ENCODE results near the gene MCMBP.

Gene MCMBP

DNA sequence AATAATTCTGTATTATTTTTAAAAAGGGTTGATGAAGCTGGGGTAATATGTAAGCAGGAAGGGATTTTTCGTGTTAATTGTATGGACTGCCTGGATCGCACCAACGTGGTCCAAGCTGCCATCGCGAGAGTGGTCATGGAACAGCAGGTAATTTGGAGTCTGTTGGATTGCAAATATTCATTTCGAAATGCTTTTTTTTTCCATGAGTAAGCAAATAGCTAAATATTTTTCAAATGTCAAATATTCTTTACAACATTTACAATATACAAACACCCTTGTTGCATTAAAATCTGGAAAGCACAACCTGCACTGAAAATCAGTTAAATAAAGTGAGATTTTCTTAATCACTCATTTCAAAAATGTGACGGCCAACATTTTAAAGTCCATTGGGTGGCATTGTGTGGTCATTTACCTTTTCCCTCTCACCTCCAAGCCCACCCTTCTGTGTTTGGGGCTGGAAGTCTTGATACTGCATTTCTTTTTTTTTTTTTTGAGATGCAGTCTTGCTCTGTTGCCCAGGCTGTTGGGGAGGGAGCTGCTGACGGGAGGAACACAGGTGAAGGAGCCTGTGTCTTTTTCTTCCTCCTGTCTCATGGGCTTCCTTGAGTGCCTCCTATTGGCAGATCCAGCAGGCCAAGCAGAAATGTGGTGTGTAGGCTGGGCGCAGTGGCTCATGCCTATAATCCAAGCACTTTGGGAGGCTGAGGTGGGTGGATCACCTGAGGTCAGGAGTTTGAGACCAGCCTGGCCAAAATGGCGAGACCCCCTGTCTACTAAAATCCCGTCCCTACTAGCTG, 66.1 kb downstream of the MCMBP start:
- no peak for TF ChIP-seq EZH2phosphoT487 (IDR thresholded peaks at IDR 0.05; ENCODE audit: borderline replicate concordance)
- TF ChIP-seq, protein P1, sequence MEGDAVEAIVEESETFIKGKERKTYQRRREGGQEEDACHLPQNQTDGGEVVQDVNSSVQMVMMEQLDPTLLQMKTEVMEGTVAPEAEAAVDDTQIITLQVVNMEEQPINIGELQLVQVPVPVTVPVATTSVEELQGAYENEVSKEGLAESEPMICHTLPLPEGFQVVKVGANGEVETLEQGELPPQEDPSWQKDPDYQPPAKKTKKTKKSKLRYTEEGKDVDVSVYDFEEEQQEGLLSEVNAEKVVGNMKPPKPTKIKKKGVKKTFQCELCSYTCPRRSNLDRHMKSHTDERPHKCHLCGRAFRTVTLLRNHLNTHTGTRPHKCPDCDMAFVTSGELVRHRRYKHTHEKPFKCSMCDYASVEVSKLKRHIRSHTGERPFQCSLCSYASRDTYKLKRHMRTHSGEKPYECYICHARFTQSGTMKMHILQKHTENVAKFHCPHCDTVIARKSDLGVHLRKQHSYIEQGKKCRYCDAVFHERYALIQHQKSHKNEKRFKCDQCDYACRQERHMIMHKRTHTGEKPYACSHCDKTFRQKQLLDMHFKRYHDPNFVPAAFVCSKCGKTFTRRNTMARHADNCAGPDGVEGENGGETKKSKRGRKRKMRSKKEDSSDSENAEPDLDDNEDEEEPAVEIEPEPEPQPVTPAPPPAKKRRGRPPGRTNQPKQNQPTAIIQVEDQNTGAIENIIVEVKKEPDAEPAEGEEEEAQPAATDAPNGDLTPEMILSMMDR (conservative IDR thresholded peaks at IDR 0.05; ENCODE audit: low read length), result no peak
- Histone ChIP-seq H3K4me1 (ENCODE audit: insufficient read depth, low read length, poor library complexity, severe bottlenecking) (peaks cover 10% of the 10 kb centered on the region), H3K4me2 (ENCODE audit: low read depth, low read length, poor library complexity, severe bottlenecking) (no peak overlapping the region), H2AFZ (ENCODE audit: low read length) (no peak overlapping the region), H3K4me3 (ENCODE audit: low read length, poor library complexity, severe bottlenecking) (no peak overlapping the region), H3K79me2 (ENCODE audit: insufficient read depth, low read length) (no peaks in the 10 kb centered on the region), H3K9ac (ENCODE audit: low read depth, low read length, poor library complexity, severe bottlenecking) (no peak overlapping the region), H3F3A (ENCODE audit: low read depth) (no peaks in the 10 kb centered on the region), H3K9me3 (ENCODE audit: insufficient read depth, low read depth, low read length) (no peaks in the 10 kb centered on the region), H3K36me3 (ENCODE audit: insufficient read depth, low read length) (no peaks in the 10 kb centered on the region; the same call in 1 of the 2 replicates), H3K27me3 (ENCODE audit: insufficient read depth, low read length, poor library complexity, severe bottlenecking) (no peaks in the 10 kb centered on the region), H4K20me1 (ENCODE audit: insufficient read depth, low read length, poor library complexity, severe bottlenecking) (no peaks in the 10 kb centered on the region), H3K9me2 (replicated peaks; ENCODE audit: low read depth, low read length) (no peaks in the 10 kb centered on the region)

DNA sequence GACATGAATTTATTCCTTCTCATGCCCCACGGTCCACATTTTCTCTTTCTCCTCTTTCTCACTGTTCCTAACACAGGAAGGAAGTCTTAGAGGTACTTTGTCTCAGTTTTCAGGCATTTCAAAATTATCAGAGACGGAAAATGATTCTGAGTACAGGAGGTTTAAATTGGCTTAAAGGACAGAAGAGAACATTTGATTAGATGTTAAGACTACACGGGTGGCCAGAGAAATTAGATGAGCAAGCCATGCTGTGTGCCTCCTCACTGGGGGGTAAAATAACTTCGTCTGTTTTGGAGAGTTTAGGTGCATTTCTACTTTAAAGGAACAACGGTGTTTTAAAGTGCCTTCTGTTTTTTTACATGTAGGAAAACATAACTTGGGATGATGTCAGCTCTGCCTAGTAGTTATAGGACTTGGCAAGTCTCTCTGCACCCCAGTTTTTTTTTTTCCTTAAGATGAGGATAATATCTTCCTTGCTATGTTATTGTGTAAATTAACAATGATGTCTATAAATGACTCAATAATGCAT, 66.9 kb downstream of the MCMBP start:
- Histone ChIP-seq H2AFZ (ENCODE audit: low read length) (no peak overlapping the region), H3K9ac (ENCODE audit: low read depth, low read length, poor library complexity, severe bottlenecking) (no peak overlapping the region), H3K4me2 (ENCODE audit: low read depth, low read length, poor library complexity, severe bottlenecking) (no peak overlapping the region), H4K20me1 (ENCODE audit: insufficient read depth, low read length, poor library complexity, severe bottlenecking) (no peaks in the 10 kb centered on the region), H3K9me2 (replicated peaks; ENCODE audit: low read depth, low read length) (no peaks in the 10 kb centered on the region), H3K36me3 (ENCODE audit: insufficient read depth, low read length) (no peaks in the 10 kb centered on the region; the same call in 1 of the 2 replicates), H3K79me2 (ENCODE audit: insufficient read depth, low read length) (no peaks in the 10 kb centered on the region), H3F3A (ENCODE audit: low read depth) (no peaks in the 10 kb centered on the region), H3K27me3 (ENCODE audit: insufficient read depth, low read length, poor library complexity, severe bottlenecking) (no peaks in the 10 kb centered on the region), H3K9me3 (ENCODE audit: insufficient read depth, low read depth, low read length) (no peaks in the 10 kb centered on the region), H3K4me1 (ENCODE audit: insufficient read depth, low read length, poor library complexity, severe bottlenecking) (peaks cover 10% of the 10 kb centered on the region), H3K4me3 (ENCODE audit: low read length, poor library complexity, severe bottlenecking) (no peak overlapping the region)
- TF ChIP-seq, protein P1 (conservative IDR thresholded peaks at IDR 0.05; ENCODE audit: low read length), result no peak
- TF ChIP-seq EZH2phosphoT487 (IDR thresholded peaks at IDR 0.05; ENCODE audit: borderline replicate concordance), result no peak

DNA sequence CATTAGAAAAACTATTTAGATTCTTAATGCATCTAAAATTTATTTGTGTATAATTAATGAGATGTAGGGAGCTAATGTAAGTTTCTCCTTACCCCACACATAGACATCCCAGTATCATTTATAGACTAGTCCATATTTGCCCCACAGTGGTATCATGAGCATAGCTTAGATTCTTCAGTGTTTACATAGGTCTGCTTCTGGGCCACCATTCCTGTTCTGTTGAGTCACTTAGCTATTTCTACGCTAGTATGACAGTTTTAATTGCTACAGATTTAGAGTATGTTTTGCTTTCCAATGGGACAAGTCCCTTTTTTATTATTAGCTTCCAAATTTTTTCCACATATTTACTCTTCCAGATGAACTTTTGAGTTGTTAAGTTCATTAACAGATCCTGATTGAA, 69.4 kb downstream of the MCMBP start:
- TF ChIP-seq, protein P1 (conservative IDR thresholded peaks at IDR 0.05; ENCODE audit: low read length), result no peak
- no peak for TF ChIP-seq EZH2phosphoT487 (IDR thresholded peaks at IDR 0.05; ENCODE audit: borderline replicate concordance)
- H3K4me2 ChIP-seq (ENCODE audit: low read depth, low read length, poor library complexity, severe bottlenecking), result no peak overlapping the region
- peaks cover 8% of the 10 kb centered on the region for H3K4me1 ChIP-seq (ENCODE audit: insufficient read depth, low read length, poor library complexity, severe bottlenecking)
- no peaks in the 10 kb centered on the region; the same call in 1 of the 2 replicates for H3K36me3 ChIP-seq (ENCODE audit: insufficient read depth, low read length)
- H3K9me3 ChIP-seq (ENCODE audit: insufficient read depth, low read depth, low read length), result no peaks in the 10 kb centered on the region
- H3F3A ChIP-seq (ENCODE audit: low read depth), result no peaks in the 10 kb centered on the region
- H3K9ac ChIP-seq (ENCODE audit: low read depth, low read length, poor library complexity, severe bottlenecking), result no peak overlapping the region
- no peaks in the 10 kb centered on the region for H3K79me2 ChIP-seq (ENCODE audit: insufficient read depth, low read length)
- no peaks in the 10 kb centered on the region for H3K27me3 ChIP-seq (ENCODE audit: insufficient read depth, low read length, poor library complexity, severe bottlenecking)
- H3K4me3 ChIP-seq (ENCODE audit: low read length, poor library complexity, severe bottlenecking), result no peak overlapping the region
- H2AFZ ChIP-seq (ENCODE audit: low read length), result no peak overlapping the region
- H3K9me2 ChIP-seq (replicated peaks; ENCODE audit: low read depth, low read length), result no peaks in the 10 kb centered on the region
- H4K20me1 ChIP-seq (ENCODE audit: insufficient read depth, low read length, poor library complexity, severe bottlenecking), result no peaks in the 10 kb centered on the region
